PFSK-1 (cell line): ENCODE results near the gene PDZD7.

ENCODE experiments used
- FOXP2 ChIP-seq: optimal IDR thresholded peaks from 2 replicates; pipeline ENCODE3; 2011; ENCODE audit warnings: borderline replicate concordance, control low read depth, inconsistent platforms; ENCODE audit not compliant: insufficient read depth; ENCODE audit errors: extremely low read length, extremely low read depth
- POLR2AphosphoS5 ChIP-seq: IDR thresholded peaks from 2 replicates; pipeline ENCODE4 v1.6.1; 2012; ENCODE audit warnings: low read depth, mild to moderate bottlenecking, control low read depth, low read length, moderate library complexity
- REST ChIP-seq, 2 experiments: IDR thresholded peaks; 2 replicates each; pipeline versions ENCODE4 v1.6.1 to v1.8.0; 2011 to 2012; ENCODE audit warnings: low read depth in 2 of 2, low read length in 2 of 2, control low read depth in 1 of 2, inconsistent platforms in 1 of 2, mild to moderate bottlenecking in 1 of 2, moderate library complexity in 1 of 2; ENCODE audit not compliant: insufficient read depth in 1 of 2
- SIN3A ChIP-seq: IDR thresholded peaks from 2 replicates; pipeline ENCODE4 v1.6.1; 2012; ENCODE audit warnings: mild to moderate bottlenecking, low read length, moderate library complexity, borderline replicate concordance; ENCODE audit not compliant: insufficient read depth
- TAF1 ChIP-seq: IDR thresholded peaks from 2 replicates; pipeline ENCODE4 v1.6.1; 2012; ENCODE audit warnings: low read length, control low read depth, borderline replicate concordance; ENCODE audit not compliant: insufficient read depth

PDZD7 gene

DNA sequence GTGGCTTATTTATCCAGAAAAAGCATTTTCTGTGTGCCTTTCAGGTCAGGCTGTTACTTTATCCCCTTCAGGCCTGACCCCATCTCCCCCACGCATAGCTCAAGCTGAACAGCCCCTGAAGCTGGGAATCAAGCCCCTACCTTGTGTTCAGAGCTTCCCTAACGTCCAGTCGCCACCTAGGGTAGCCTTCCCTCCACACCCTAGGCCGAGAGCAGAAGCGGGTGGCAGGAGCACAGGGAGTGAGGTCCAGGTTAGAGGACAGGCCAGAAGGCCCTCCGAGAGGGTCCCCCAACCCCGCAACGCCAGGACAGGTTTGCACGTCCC, 62.1 kb downstream of the PDZD7 start:
- TF ChIP-seq FOXP2 (no peak), REST (IDR thresholded peaks at IDR 0.05; ENCODE audit: insufficient read depth in 1 of 2, low read depth in 2 of 2, low read length in 2 of 2) (no peak), SIN3A (no peak), TAF1 (no peak), POLR2AphosphoS5 (no peak)

- no peak for TF ChIP-seq POLR2AphosphoS5
- TF ChIP-seq TAF1, result no peak
- TF ChIP-seq REST (IDR thresholded peaks at IDR 0.05; ENCODE audit: insufficient read depth in 1 of 2, low read depth in 2 of 2, low read length in 2 of 2), result no peak
- no peak for TF ChIP-seq SIN3A
- no peak for TF ChIP-seq FOXP2
These were observed 62.7 kb downstream of the PDZD7 start for GRCh38 chr10:100968062-100968736.

GRCh38 chr10:100967332-100967731, 63.6 kb downstream of the PDZD7 start:
- TF ChIP-seq POLR2AphosphoS5, result no peak
- no peak for TF ChIP-seq REST (IDR thresholded peaks at IDR 0.05; ENCODE audit: insufficient read depth in 1 of 2, low read depth in 2 of 2, low read length in 2 of 2)
- TF ChIP-seq FOXP2, result no peak
- TF ChIP-seq TAF1, result no peak
- no peak for TF ChIP-seq SIN3A

- TF ChIP-seq FOXP2 (no peak), REST (IDR thresholded peaks at IDR 0.05; ENCODE audit: insufficient read depth in 1 of 2, low read depth in 2 of 2, low read length in 2 of 2) (no peak), POLR2AphosphoS5 (no peak), TAF1 (no peak), SIN3A (no peak)
These were observed 64.0 kb downstream of the PDZD7 start for GRCh38 chr10:100966887-100967286.

GRCh38 chr10:100965820-100966219, 65.1 kb downstream of the PDZD7 start:
- TF ChIP-seq TAF1 (no peak), FOXP2 (no peak), POLR2AphosphoS5 (no peak), REST (IDR thresholded peaks at IDR 0.05; ENCODE audit: insufficient read depth in 1 of 2, low read depth in 2 of 2, low read length in 2 of 2) (no peak), SIN3A (no peak)
